Measurements from ENCODE around the gene SLC24A3. TPM values are rescaled to one million over a fixed set of nuclear protein-coding genes. Genes with fewer than 3 reads are reported as not detected.

Gene SLC24A3
- total RNA-seq, 1 experiment from 2014 or later, result not detected

DNA sequence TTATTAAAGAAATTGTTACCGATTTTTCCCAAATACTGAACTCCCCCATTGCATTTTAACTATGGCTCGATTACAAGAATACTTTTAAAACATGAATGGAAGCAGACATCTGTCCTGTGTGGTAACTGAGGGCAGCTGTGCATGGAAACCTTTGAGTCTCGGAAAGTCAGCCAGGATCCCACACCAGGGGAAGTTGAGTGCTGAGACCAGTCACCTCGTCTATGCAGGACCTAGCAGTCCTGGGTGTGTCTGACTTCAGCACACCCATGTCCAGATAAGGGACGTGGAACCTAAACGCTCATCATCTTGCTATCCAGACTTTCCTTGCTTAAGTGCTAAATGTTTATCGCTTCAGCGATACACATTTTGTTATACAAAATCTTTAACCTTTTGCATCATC lies 551.8 kb downstream of the SLC24A3 start:
- Histone ChIP-seq H4K20me1 (ENCODE audit: insufficient read depth) (no peaks in the 10 kb centered on the region), H3K27me3 (ENCODE audit: insufficient read depth, low read depth) (no peaks in the 10 kb centered on the region), H3K4me3 (no peak overlapping the region), H3K9me3 (ENCODE audit: insufficient read depth, low read depth) (no peaks in the 10 kb centered on the region), H3K27ac (no peak overlapping the region), H3K79me2 (ENCODE audit: low read depth) (peaks cover 29% of the 10 kb centered on the region), H3K4me1 (replicated peaks; ENCODE audit: insufficient read depth) (peaks cover 76% of the 10 kb centered on the region), H3K4me2 (no peak overlapping the region), H3K9me2 (ENCODE audit: insufficient read depth) (no peaks in the 10 kb centered on the region), H3K36me3 (ENCODE audit: low read depth) (no peaks in the 10 kb centered on the region), H2AFZ (no peak overlapping the region), H3F3A (ENCODE audit: insufficient read depth, low read depth) (peaks cover 40% of the 10 kb centered on the region)
- CTCF ChIA-PET, result interaction anchor here (0.6 kb wide), 1 partner anchor 128 kb away, joined by 3 read pairs; no protein-coding TSS in a partner anchor
- POLR2A ChIA-PET (ENCODE audit: unreplicated experiment), result interaction anchor here (0.6 kb wide), 1 partner anchor 28 kb away, joined by 3 read pairs; no protein-coding TSS in a partner anchor
- TF ChIP-seq, protein P1, sequence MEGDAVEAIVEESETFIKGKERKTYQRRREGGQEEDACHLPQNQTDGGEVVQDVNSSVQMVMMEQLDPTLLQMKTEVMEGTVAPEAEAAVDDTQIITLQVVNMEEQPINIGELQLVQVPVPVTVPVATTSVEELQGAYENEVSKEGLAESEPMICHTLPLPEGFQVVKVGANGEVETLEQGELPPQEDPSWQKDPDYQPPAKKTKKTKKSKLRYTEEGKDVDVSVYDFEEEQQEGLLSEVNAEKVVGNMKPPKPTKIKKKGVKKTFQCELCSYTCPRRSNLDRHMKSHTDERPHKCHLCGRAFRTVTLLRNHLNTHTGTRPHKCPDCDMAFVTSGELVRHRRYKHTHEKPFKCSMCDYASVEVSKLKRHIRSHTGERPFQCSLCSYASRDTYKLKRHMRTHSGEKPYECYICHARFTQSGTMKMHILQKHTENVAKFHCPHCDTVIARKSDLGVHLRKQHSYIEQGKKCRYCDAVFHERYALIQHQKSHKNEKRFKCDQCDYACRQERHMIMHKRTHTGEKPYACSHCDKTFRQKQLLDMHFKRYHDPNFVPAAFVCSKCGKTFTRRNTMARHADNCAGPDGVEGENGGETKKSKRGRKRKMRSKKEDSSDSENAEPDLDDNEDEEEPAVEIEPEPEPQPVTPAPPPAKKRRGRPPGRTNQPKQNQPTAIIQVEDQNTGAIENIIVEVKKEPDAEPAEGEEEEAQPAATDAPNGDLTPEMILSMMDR (conservative IDR thresholded peaks at IDR 0.05), result no peak
- TF ChIP-seq EZH2 (IDR thresholded peaks at IDR 0.05; ENCODE audit: low read depth), result no peak
- intact Hi-C loops (cut with micrococcal nuclease; ENCODE audit: unreplicated experiment), result no loop called here
- no peak for DNase-seq
- BruUV-seq (replicated peaks), result no TSS peak

DNA sequence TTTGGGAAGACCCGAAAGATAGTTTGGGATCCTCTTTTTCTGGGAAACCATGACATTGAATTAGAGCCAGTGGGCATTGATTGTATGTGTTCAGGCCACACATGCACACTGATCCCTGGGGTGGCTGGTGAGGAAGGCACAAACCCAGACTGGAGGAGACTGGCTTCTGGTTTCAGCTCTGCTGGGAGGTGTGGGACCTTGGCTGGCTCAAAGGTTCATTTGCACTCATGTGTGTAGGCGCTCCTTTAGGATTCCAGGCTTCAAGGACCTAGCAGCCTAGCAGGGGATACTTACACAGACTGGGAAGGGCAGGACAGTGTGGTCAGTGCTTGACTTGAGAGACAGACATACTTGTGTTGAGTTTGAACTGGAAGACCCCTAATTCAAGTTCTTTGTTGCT lies 552.8 kb downstream of the SLC24A3 start:
- H3K9me3 ChIP-seq (ENCODE audit: insufficient read depth, low read depth), result no peaks in the 10 kb centered on the region
- H3K79me2 ChIP-seq (ENCODE audit: low read depth), result peaks cover 29% of the 10 kb centered on the region
- BruUV-seq (replicated peaks), result no TSS peak
- no peaks in the 10 kb centered on the region for H3K27me3 ChIP-seq (ENCODE audit: insufficient read depth, low read depth)
- H4K20me1 ChIP-seq (ENCODE audit: insufficient read depth), result no peaks in the 10 kb centered on the region
- TF ChIP-seq, protein P1 (conservative IDR thresholded peaks at IDR 0.05), result no peak
- no peak for TF ChIP-seq EZH2 (IDR thresholded peaks at IDR 0.05; ENCODE audit: low read depth)
- no peaks in the 10 kb centered on the region for H3K36me3 ChIP-seq (ENCODE audit: low read depth)
- H3K9me2 ChIP-seq (ENCODE audit: insufficient read depth), result no peaks in the 10 kb centered on the region
- DNase-seq, result no peak
- no peak overlapping the region for H2AFZ ChIP-seq
- CTCF ChIA-PET, result interaction anchor here (0.6 kb wide), 1 partner anchor 1555 kb away, joined by 10 read pairs; no protein-coding TSS in a partner anchor
- H3K4me3 ChIP-seq, result no peak overlapping the region
- intact Hi-C loops (cut with micrococcal nuclease; ENCODE audit: unreplicated experiment), result no loop called here
- POLR2A ChIA-PET (ENCODE audit: unreplicated experiment), result no interaction called here
- H3K4me2 ChIP-seq, result no peak overlapping the region
- peaks cover 32% of the 10 kb centered on the region for H3F3A ChIP-seq (ENCODE audit: insufficient read depth, low read depth)
- H3K4me1 ChIP-seq (replicated peaks; ENCODE audit: insufficient read depth), result peaks cover 69% of the 10 kb centered on the region
- H3K27ac ChIP-seq, result no peak overlapping the region; the same call in 1 of the 2 replicates

DNA sequence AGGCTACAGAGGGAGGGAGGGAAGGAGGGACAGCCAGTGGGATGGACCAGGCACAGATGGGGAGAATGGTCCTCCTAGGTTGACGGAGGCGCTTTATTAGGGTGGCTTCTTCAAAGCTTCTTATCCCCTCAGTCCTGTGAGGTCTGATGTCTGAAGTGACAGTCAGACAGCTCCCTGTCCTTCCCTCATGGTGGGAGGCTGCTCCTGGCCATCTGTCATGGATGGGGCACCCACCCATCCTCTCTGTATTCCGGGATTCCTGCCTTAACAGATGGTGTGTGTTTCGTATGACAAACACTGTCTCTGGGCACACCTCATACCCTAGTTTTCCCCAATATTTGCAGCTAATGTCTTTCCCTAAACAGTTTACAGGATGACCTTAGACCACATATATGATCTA lies 553.5 kb downstream of the SLC24A3 start:
- no peak for TF ChIP-seq EZH2 (IDR thresholded peaks at IDR 0.05; ENCODE audit: low read depth)
- TF ChIP-seq, protein P1 (conservative IDR thresholded peaks at IDR 0.05), result no peak
- H3K27ac ChIP-seq, result peak overlapping the region; percentile 97
- no peaks in the 10 kb centered on the region for H3K27me3 ChIP-seq (ENCODE audit: insufficient read depth, low read depth)
- intact Hi-C loops (cut with micrococcal nuclease; ENCODE audit: unreplicated experiment), result no loop called here
- no peaks in the 10 kb centered on the region for H3K9me3 ChIP-seq (ENCODE audit: insufficient read depth, low read depth)
- H2AFZ ChIP-seq, result no peak overlapping the region
- ChIA-PET CTCF (no interaction called here), POLR2A (ENCODE audit: unreplicated experiment) (no interaction called here)
- peaks cover 25% of the 10 kb centered on the region for H3F3A ChIP-seq (ENCODE audit: insufficient read depth, low read depth)
- H4K20me1 ChIP-seq (ENCODE audit: insufficient read depth), result no peaks in the 10 kb centered on the region
- no peaks in the 10 kb centered on the region for H3K36me3 ChIP-seq (ENCODE audit: low read depth)
- no peaks in the 10 kb centered on the region for H3K9me2 ChIP-seq (ENCODE audit: insufficient read depth)
- no TSS peak for BruUV-seq (replicated peaks)
- H3K4me1 ChIP-seq (replicated peaks; ENCODE audit: insufficient read depth), result peaks cover 62% of the 10 kb centered on the region
- peak overlapping the region; percentile 75 for H3K4me2 ChIP-seq
- no peak overlapping the region for H3K4me3 ChIP-seq
- peaks cover 23% of the 10 kb centered on the region for H3K79me2 ChIP-seq (ENCODE audit: low read depth)
- no peak for DNase-seq

Data from PC-9 (cell line).